Mesenchymal stem cell (in vitro differentiated cells and primary cell): ENCODE measurements around the gene LCE1C.

ENCODE experiments used
- DNase-seq: peaks from one replicate; pipeline ENCODE4 v3.0.0-alpha.2; 2013
- H2AFZ ChIP-seq: one replicate; pipeline ENCODE4 v1.6.1; 2013; ENCODE audit warnings: low read depth, mild to moderate bottlenecking, control low read depth, inconsistent platforms, low read length, moderate library complexity
- H2AK5ac ChIP-seq: 2 replicates; pipeline ENCODE4 v1.6.1; 2013; ENCODE audit warnings: low read length, moderate library complexity, mild to moderate bottlenecking, inconsistent platforms; ENCODE audit not compliant: severe bottlenecking
- H2BK120ac ChIP-seq: one replicate; pipeline ENCODE4 v1.6.1; 2013; ENCODE audit warnings: low read depth, mild to moderate bottlenecking, inconsistent platforms, low read length, moderate library complexity
- H2BK12ac ChIP-seq, 2 experiments: one replicate each; pipeline ENCODE4 v1.6.1; 2013; ENCODE audit warnings: inconsistent platforms in 2 of 2, low read length in 2 of 2, mild to moderate bottlenecking in 2 of 2, moderate library complexity in 2 of 2, control low read depth in 1 of 2
- H2BK15ac ChIP-seq: one replicate; pipeline ENCODE4 v1.6.1; 2013; ENCODE audit warnings: mild to moderate bottlenecking, low read depth, inconsistent platforms; ENCODE audit not compliant: poor library complexity, severe bottlenecking
- H2BK5ac ChIP-seq: 2 replicates; pipeline ENCODE4 v1.6.1; 2013; ENCODE audit warnings: low read depth, mild to moderate bottlenecking, low read length, control low read depth, inconsistent platforms; ENCODE audit not compliant: poor library complexity, severe bottlenecking
- H3K14ac ChIP-seq, 2 experiments: one replicate each; pipeline ENCODE4 v1.6.1; 2013; ENCODE audit warnings: inconsistent platforms in 2 of 2, low read length in 2 of 2, control low read depth in 1 of 2, mild to moderate bottlenecking in 1 of 2, moderate library complexity in 1 of 2
- H3K18ac ChIP-seq, 2 experiments: one replicate each; pipeline ENCODE4 v1.6.1; 2013; ENCODE audit warnings: inconsistent platforms in 2 of 2, low read length in 2 of 2, control low read depth in 1 of 2, low read depth in 1 of 2, mild to moderate bottlenecking in 1 of 2
- H3K23ac ChIP-seq, 2 experiments: one replicate each; pipeline ENCODE4 v1.6.1; 2013; ENCODE audit warnings: inconsistent platforms in 2 of 2, low read length in 2 of 2, mild to moderate bottlenecking in 2 of 2, moderate library complexity in 2 of 2, control low read depth in 1 of 2
- H3K27ac ChIP-seq: 2 replicates; pipeline ENCODE4 v1.5.1; 2013; ENCODE audit warnings: mild to moderate bottlenecking, moderate library complexity, low read length, control low read depth, inconsistent platforms; ENCODE audit not compliant: poor library complexity, severe bottlenecking
- H3K27me3 ChIP-seq, 2 experiments: 2 replicates each; pipeline versions ENCODE4 v1.6.1 to v1.7.0; 2013; ENCODE audit warnings: low read length in 2 of 2, mild to moderate bottlenecking in 2 of 2, moderate library complexity in 2 of 2, control low read depth in 1 of 2, inconsistent platforms in 1 of 2; ENCODE audit not compliant: control insufficient read depth in 1 of 2, insufficient read depth in 1 of 2
- H3K36me3 ChIP-seq, 2 experiments: 2 replicates each; pipeline versions ENCODE4 v1.6.1 to v1.7.0; 2013; ENCODE audit warnings: low read length in 2 of 2, control low read depth in 1 of 2, inconsistent platforms in 1 of 2, low read depth in 1 of 2, mild to moderate bottlenecking in 1 of 2; ENCODE audit not compliant: insufficient read depth in 2 of 2, control insufficient read depth in 1 of 2
- H3K4ac ChIP-seq, 2 experiments: one replicate each; pipeline ENCODE4 v1.6.1; 2013; ENCODE audit warnings: inconsistent platforms in 2 of 2, low read length in 2 of 2, mild to moderate bottlenecking in 2 of 2, moderate library complexity in 2 of 2, control low read depth in 1 of 2, low read depth in 1 of 2
- H3K4me1 ChIP-seq: 2 replicates; pipeline ENCODE4 v1.6.1; 2013; ENCODE audit warnings: low read depth, low read length, control low read depth; ENCODE audit not compliant: control insufficient read depth, insufficient read depth
- H3K4me2 ChIP-seq: 2 replicates; pipeline ENCODE4 v1.6.1; 2013; ENCODE audit warnings: low read length, mild to moderate bottlenecking, inconsistent platforms; ENCODE audit not compliant: poor library complexity, severe bottlenecking
- H3K4me3 ChIP-seq, 2 experiments: 2 replicates each; pipeline versions ENCODE4 v1.5.1 to v1.7.0; 2013; ENCODE audit warnings: low read length in 2 of 2, mild to moderate bottlenecking in 2 of 2, control low read depth in 1 of 2, low read depth in 1 of 2; ENCODE audit not compliant: insufficient read depth in 1 of 2
- H3K79me1 ChIP-seq: replicated peaks from 2 replicates; pipeline ENCODE4 v1.6.1; 2013; ENCODE audit warnings: mild to moderate bottlenecking, control low read depth, low read length, inconsistent platforms; ENCODE audit not compliant: poor library complexity, severe bottlenecking
- H3K9ac ChIP-seq: 2 replicates; pipeline ENCODE4 v1.7.0; 2013; ENCODE audit warnings: mild to moderate bottlenecking, low read length, moderate library complexity
- H3K9me3 ChIP-seq: 2 replicates; pipeline ENCODE4 v1.7.0; 2013; ENCODE audit warnings: mild to moderate bottlenecking, low read length; ENCODE audit not compliant: control insufficient read depth
- H4K8ac ChIP-seq: one replicate; pipeline ENCODE4 v1.6.1; 2013; ENCODE audit warnings: inconsistent platforms, mild to moderate bottlenecking, low read length, moderate library complexity
- H4K91ac ChIP-seq: one replicate; pipeline ENCODE4 v1.6.1; 2013; ENCODE audit warnings: mild to moderate bottlenecking, low read length, inconsistent platforms
- WGBS: methylation state at CpG from one replicate; pipeline ENCODE4 v1.1.7; 2013; ENCODE audit warnings: mixed read lengths; 5-methylcytosine and 5-hydroxymethylcytosine counted together

The LCE1C gene

DNA sequence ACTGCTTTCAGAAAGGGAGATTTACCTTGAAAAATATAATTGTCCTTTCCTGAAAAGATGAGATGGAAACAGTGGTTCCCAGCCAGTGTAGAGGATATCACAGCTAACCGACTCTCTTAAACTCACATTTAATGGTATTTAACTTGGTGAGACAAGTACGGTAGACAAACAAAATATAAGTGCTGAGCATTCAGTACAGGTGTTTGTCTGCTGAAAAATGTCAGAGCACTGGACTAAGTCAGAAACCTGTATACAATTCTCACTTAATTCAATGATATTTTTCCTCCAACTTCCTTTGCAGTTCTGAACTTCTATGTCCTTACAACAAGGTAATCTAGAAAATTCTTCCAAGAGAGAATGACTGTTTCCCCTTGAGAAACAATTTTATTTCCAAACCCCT is 5.2 kb upstream of the LCE1C start, which contains the start of gene LCE1B:
Gene LCE1B (plus strand): TSS at position 301 of the 400 bp plus-strand sequence. CDS start 476 bp downstream, outside the sequence.
- no peak within 1 kb of the TSS for H4K91ac ChIP-seq

DNA sequence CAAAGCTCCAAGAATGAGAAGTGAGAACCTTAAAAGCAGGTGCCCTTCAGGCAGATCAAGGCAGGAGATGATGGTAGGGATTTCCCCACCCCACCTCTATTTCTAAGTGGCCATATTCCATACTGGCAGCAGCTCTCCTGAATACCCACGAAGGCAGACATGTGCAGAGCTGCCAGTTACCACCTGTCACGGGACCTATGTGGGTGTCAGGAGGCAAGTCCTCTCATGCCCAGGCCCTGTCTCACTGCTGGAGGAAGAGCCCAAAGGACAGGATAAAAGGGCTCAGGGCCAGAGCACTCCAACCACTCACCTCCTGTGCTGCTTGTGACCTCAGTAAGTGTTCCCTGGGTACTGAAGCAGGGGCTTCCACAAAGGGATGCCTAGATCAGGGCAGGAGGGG is 4.6 kb upstream of the LCE1C start:
- Histone ChIP-seq H2AFZ (no peak overlapping the region), H4K91ac (no peak overlapping the region), H3K23ac (no peak overlapping the region), H3K14ac (no peak overlapping the region), H3K4me1 (no peaks in the 10 kb centered on the region), H2BK15ac (no peak overlapping the region), H2BK5ac (no peak overlapping the region), H2AK5ac (no peak overlapping the region), H3K9ac (no peak overlapping the region), H4K8ac (no peak overlapping the region), H3K27ac (no peak overlapping the region), H3K79me1 (no peaks in the 10 kb centered on the region), H3K18ac (no peak overlapping the region), H3K4ac (no peak overlapping the region), H3K27me3 (no peaks in the 10 kb centered on the region), H2BK120ac (no peak overlapping the region), H3K4me2 (no peak overlapping the region), H2BK12ac (no peak overlapping the region), H3K36me3 (no peaks in the 10 kb centered on the region), H3K4me3 (no peak overlapping the region), H3K9me3 (no peaks in the 10 kb centered on the region)
- DNase-seq = no peak
- WGBS = 45% methylated on average over 2 of the region's 2 CpGs

More for the DNA sequence above, 5.2 kb upstream of the LCE1C start, which contains the start of gene LCE1B:
- no peak within 1 kb of the TSS for H3K23ac ChIP-seq
- no peak within 1 kb of the TSS for H4K8ac ChIP-seq
- H3K36me3 ChIP-seq = no peaks in the 10 kb centered on the region
- H2BK15ac ChIP-seq = no peak within 1 kb of the TSS
- WGBS = 100% methylated on average over 1 of the region's 2 CpGs
- H3K9ac ChIP-seq = no peak within 1 kb of the TSS
- H2BK12ac ChIP-seq = no peak within 1 kb of the TSS
- no peak within 1 kb of the TSS for H2BK120ac ChIP-seq
- H3K4me2 ChIP-seq = no peak within 1 kb of the TSS
- no peaks in the 10 kb centered on the region for H3K9me3 ChIP-seq
- DNase-seq = no peak
- H2AFZ ChIP-seq = no peak within 1 kb of the TSS
- H3K4ac ChIP-seq = no peak within 1 kb of the TSS
- no peaks in the 10 kb centered on the region for H3K79me1 ChIP-seq
- H3K27ac ChIP-seq = no peak within 1 kb of the TSS
- H2BK5ac ChIP-seq = no peak within 1 kb of the TSS
- H3K4me1 ChIP-seq = no peaks in the 10 kb centered on the region
- H3K14ac ChIP-seq = no peak within 1 kb of the TSS
- H3K4me3 ChIP-seq = no peak within 1 kb of the TSS
- no peak within 1 kb of the TSS for H3K18ac ChIP-seq
- H3K27me3 ChIP-seq = no peaks in the 10 kb centered on the region
- H2AK5ac ChIP-seq = no peak within 1 kb of the TSS

DNA sequence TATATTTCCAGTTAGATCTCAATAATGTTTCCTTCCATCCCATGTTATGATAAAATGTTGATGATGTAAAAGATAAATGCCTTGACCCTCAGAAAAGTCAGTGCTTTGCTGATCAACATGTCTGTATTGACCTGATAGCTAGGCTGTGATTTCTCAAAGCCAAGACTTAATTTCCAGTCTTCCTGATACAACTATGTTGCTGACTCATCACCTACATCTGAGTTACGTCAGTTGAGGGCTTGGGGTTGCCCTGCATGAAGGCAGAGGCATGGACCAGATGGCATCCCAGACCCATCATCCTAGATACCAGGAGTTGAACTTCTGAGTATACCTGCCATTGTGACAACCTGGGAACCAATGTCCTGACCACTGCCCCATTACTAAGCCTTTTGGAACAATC is 5.1 kb downstream of the LCE1C start:
- no peak overlapping the region for H3K27ac ChIP-seq
- DNase-seq = no peak
- H3K79me1 ChIP-seq = no peaks in the 10 kb centered on the region
- no peak overlapping the region for H4K91ac ChIP-seq
- H2BK15ac ChIP-seq = no peak overlapping the region
- no peak overlapping the region for H3K14ac ChIP-seq
- H2BK12ac ChIP-seq = no peak overlapping the region
- no peak overlapping the region for H2BK5ac ChIP-seq
- no peak overlapping the region for H4K8ac ChIP-seq
- no peak overlapping the region for H3K9ac ChIP-seq
- H3K4me3 ChIP-seq = no peak overlapping the region
- H3K27me3 ChIP-seq = no peaks in the 10 kb centered on the region
- H2BK120ac ChIP-seq = no peak overlapping the region
- H2AK5ac ChIP-seq = no peak overlapping the region
- H3K4me1 ChIP-seq = no peaks in the 10 kb centered on the region
- no peaks in the 10 kb centered on the region for H3K36me3 ChIP-seq
- H3K4ac ChIP-seq = no peak overlapping the region
- no peaks in the 10 kb centered on the region for H3K9me3 ChIP-seq
- no peak overlapping the region for H2AFZ ChIP-seq
- no peak overlapping the region for H3K4me2 ChIP-seq
- WGBS = 61% methylated on average over 1 of the region's 1 CpG
- H3K18ac ChIP-seq = no peak overlapping the region
- no peak overlapping the region for H3K23ac ChIP-seq

DNA sequence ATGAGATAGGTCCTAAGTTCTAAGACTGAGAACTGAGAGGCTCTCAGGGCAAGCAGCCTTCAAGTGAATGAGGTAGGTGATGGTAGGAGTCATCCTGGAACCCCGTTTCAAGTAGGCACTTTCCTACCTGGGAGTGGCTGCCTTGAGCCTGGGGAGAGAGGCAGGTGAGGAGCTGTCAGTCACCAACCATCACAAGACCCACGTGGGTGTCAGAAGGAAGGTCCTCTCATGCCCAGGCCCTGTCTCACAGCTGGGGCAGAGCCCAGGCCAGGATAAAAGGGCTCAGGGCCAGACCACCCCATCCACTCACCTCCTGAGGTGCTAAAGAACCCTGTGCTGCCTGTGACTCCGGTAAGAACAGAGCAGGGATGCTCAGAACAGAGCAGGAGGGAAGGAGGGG is 10.0 kb downstream of the LCE1C start, which contains the start of gene LCE1D:
Gene LCE1D (plus strand): TSS at position 301 of the 400 bp plus-strand sequence. CDS start 1,074 bp downstream, outside the sequence.
- H3K23ac ChIP-seq = no peak within 1 kb of the TSS
- no peak within 1 kb of the TSS for H2BK12ac ChIP-seq
- no peak within 1 kb of the TSS for H2BK120ac ChIP-seq
- no peak within 1 kb of the TSS for H3K18ac ChIP-seq
- H3K27me3 ChIP-seq = no peaks in the 10 kb centered on the region
- DNase-seq = no peak
- H3K14ac ChIP-seq = no peak within 1 kb of the TSS
- H2BK15ac ChIP-seq = no peak within 1 kb of the TSS
- no peak within 1 kb of the TSS for H4K8ac ChIP-seq
- H2AK5ac ChIP-seq = no peak within 1 kb of the TSS
- H3K36me3 ChIP-seq = no peaks in the 10 kb centered on the region
- H3K4me2 ChIP-seq = no peak within 1 kb of the TSS
- no peak within 1 kb of the TSS for H3K4me3 ChIP-seq
- H3K79me1 ChIP-seq = no peaks in the 10 kb centered on the region
- H3K4ac ChIP-seq = no peak within 1 kb of the TSS
- H3K9me3 ChIP-seq = no peaks in the 10 kb centered on the region
- no peak within 1 kb of the TSS for H3K9ac ChIP-seq
- WGBS = 14% methylated on average over 1 of the region's 3 CpGs
- no peak within 1 kb of the TSS for H4K91ac ChIP-seq
- no peak within 1 kb of the TSS for H2BK5ac ChIP-seq
- H3K4me1 ChIP-seq = no peaks in the 10 kb centered on the region
- no peak within 1 kb of the TSS for H2AFZ ChIP-seq
- H3K27ac ChIP-seq = no peak within 1 kb of the TSS
